ENCODE results near the gene BEAN1.

- TF ChIP-seq EZH2 (IDR thresholded peaks at IDR 0.05; ENCODE audit: low read length, missing control alignments) = no peak
- TF ChIP-seq, protein P1, sequence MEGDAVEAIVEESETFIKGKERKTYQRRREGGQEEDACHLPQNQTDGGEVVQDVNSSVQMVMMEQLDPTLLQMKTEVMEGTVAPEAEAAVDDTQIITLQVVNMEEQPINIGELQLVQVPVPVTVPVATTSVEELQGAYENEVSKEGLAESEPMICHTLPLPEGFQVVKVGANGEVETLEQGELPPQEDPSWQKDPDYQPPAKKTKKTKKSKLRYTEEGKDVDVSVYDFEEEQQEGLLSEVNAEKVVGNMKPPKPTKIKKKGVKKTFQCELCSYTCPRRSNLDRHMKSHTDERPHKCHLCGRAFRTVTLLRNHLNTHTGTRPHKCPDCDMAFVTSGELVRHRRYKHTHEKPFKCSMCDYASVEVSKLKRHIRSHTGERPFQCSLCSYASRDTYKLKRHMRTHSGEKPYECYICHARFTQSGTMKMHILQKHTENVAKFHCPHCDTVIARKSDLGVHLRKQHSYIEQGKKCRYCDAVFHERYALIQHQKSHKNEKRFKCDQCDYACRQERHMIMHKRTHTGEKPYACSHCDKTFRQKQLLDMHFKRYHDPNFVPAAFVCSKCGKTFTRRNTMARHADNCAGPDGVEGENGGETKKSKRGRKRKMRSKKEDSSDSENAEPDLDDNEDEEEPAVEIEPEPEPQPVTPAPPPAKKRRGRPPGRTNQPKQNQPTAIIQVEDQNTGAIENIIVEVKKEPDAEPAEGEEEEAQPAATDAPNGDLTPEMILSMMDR (conservative IDR thresholded peaks at IDR 0.05 in 1 of 2, IDR thresholded peaks at IDR 0.05 in 1 of 2; ENCODE audit: low read depth in 1 of 2, low read length in 2 of 2) = no peak
Observed at GRCh38 chr16:66484453-66485213, 57.5 kb downstream of the BEAN1 start.

All from fibroblast of lung (primary cell).